NB4 (cell line): ENCODE data around the gene STAB2.

Source experiments
- POLR2A ChIP-seq: IDR thresholded peaks from 2 replicates; pipeline ENCODE4 v1.6.1; 2011; ENCODE audit warnings: mild to moderate bottlenecking; ENCODE audit not compliant: insufficient read length; ENCODE audit errors: extremely low read depth
- TF ChIP-seq, protein P1 (sequence below): IDR thresholded peaks from one replicate; pipeline ENCODE4 v1.5.1; 2012; ENCODE audit warnings: low read depth, low read length

DNA sequence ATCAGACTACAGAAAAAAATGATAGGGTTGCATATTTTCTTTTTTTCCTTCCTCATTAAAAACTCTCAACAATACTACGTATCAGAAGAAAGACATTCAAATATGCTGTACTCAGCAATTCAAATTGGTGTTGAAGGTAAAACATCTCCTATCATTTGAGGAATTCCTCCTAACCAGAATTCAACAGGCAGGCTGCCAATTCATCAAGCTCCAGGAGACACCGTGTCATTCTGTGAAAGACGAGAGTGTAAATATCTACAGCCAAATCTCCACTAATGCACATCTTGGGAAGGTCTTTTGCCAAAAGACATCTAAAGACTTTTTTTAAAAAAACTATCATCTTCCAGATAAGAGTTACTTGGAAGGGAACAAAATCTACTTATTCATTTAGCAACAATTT, 227.4 kb downstream of the STAB2 start:
- TF ChIP-seq, protein P1, sequence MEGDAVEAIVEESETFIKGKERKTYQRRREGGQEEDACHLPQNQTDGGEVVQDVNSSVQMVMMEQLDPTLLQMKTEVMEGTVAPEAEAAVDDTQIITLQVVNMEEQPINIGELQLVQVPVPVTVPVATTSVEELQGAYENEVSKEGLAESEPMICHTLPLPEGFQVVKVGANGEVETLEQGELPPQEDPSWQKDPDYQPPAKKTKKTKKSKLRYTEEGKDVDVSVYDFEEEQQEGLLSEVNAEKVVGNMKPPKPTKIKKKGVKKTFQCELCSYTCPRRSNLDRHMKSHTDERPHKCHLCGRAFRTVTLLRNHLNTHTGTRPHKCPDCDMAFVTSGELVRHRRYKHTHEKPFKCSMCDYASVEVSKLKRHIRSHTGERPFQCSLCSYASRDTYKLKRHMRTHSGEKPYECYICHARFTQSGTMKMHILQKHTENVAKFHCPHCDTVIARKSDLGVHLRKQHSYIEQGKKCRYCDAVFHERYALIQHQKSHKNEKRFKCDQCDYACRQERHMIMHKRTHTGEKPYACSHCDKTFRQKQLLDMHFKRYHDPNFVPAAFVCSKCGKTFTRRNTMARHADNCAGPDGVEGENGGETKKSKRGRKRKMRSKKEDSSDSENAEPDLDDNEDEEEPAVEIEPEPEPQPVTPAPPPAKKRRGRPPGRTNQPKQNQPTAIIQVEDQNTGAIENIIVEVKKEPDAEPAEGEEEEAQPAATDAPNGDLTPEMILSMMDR = no peak
- no peak for TF ChIP-seq POLR2A
